ENCODE measurements around the gene NOL4L.

The NOL4L gene

DNA sequence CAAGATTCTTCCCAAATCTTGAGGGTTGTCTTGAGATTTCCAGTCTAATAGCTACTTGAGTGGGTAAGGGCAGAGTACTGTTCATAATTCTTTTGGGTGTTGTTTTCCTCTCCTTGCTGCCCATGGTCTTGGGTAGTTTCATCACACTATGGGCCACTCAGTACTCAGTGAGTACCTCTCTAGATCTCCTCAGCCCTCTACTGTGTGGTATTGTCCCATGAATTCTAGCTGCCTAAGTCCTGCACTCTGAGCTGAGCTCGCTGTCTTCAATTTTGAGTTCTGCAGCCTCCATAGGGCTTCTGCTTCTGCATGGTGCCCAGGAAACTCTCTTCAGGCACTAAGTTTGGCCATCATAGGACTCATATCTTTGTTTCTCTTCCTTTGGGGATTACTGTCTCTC is 184.7 kb downstream of the NOL4L start:
- no peak for DNase-seq

DNA sequence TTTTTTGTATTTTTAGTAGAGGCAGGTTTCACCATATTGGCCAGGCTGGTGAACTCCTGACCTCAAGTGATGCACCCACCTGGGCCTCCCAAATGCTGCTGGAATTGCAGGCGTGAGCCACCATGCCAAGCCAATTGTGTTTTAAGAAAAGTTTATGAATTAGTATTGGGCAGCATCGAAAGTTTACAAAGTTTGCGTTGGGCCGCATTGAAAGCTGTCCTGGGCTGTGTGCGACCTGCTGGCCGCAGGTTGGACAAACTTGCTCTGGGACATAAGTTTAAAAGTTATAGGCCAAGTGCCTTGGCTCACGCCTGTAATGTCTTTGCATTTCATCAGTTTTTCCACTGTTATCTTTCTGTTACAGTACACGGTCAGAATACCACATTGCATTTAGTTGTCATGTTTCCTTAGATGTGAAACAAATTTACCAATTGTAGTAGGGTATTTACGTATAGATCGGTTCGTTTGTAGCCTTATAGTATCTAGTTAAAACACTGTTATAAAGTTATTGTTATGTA is 187.5 kb downstream of the NOL4L start:
- DNase-seq = no peak

DNA sequence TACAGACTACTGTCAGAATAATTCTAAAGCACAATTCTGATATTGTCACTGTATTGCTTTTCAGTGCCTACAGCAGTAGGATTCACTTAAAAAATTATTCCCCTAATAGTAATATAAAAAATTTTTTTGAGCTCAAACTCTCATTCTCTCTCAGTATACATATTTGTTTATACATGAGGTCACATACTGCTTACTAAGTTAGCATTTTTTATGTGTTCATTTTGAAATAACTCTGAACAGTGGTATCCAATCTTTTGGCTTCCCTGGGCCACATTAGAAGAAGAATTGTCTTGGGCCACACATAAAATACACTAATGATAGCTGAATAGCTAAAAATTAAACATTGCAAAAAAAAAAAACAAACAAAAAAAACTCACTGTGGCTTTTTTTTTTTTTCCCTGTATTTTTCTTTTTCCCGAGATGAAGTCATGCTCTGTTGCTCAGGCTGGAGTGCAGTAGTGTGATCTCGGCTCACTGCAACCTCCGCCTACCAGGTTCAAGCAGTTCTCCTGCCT is 188.4 kb downstream of the NOL4L start:
- DNase-seq = no peak

DNA sequence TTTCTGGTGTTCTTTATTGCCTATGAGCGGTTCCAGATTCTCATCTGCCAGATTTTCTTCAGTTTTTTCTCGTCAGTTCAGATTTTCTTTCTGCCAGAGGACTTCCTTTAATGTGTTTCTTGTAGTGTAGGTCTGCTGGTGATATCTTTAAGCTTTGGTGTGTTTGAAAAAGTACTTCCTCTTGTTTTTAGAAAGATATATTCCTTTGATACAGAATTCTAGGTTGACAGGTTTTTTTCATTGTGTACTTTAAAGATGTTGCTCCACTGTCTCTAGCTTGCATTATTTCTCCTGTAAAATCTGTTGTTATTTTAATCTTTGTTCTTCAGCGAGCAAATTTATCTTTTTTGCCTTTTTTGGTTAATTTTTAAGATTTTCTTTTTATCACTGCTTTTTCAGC is 190.1 kb downstream of the NOL4L start:
- no peak for DNase-seq

All from DMS79 (cell line).